GM23338 (cell line): Measurements from ENCODE around the gene UBE2D3. TPM values are rescaled to one million over a fixed set of nuclear protein-coding genes. Genes with fewer than 3 reads are reported as not detected.

Experiments used
- ATAC-seq: fragments of 200-7000 bp; cut with Tn5 transposase; 3 replicates; pipeline ENCODE4 v1.9.1; 2020
- DNase-seq: peaks from one replicate; pipeline ENCODE4 v3.0.0-alpha.2; 2015; ENCODE audit warnings: low spot score
- H2AFZ ChIP-seq: fragments of 200-600 bp; sonication (generic); 2 replicates; pipeline ENCODE4 v1.8.0; 2016; ENCODE audit warnings: antibody characterized with exemption, mild to moderate bottlenecking, moderate library complexity
- H3F3A ChIP-seq: fragments of 200-600 bp; sonication (generic); replicated peaks from 2 replicates; pipeline ENCODE4 v1.8.0; 2017; ENCODE audit warnings: antibody characterized with exemption, mixed run types, low read depth
- H3K27ac ChIP-seq: fragments of 200-600 bp; sonication (generic); 2 replicates; pipeline ENCODE4 v1.6.1; 2016; ENCODE audit warnings: low read depth
- H3K27me3 ChIP-seq: fragments of 200-600 bp; sonication (generic); 2 replicates; pipeline ENCODE4 v1.8.0; 2016; ENCODE audit warnings: mild to moderate bottlenecking, mixed run types, moderate library complexity; ENCODE audit not compliant: insufficient read depth
- H3K36me3 ChIP-seq: fragments of 200-600 bp; sonication (generic); 2 replicates; pipeline ENCODE4 v1.8.0; 2016; ENCODE audit warnings: mild to moderate bottlenecking; ENCODE audit not compliant: insufficient read depth
- H3K4me1 ChIP-seq: fragments of 200-600 bp; sonication (generic); 2 replicates; pipeline ENCODE4 v1.8.0; 2016; ENCODE audit warnings: mild to moderate bottlenecking, moderate library complexity; ENCODE audit not compliant: insufficient read depth
- H3K4me2 ChIP-seq: fragments of 200-600 bp; sonication (generic); 2 replicates; pipeline ENCODE4 v1.7.1; 2017; ENCODE audit warnings: mixed run types
- H3K4me3 ChIP-seq: fragments of 200-600 bp; sonication (generic); 2 replicates; pipeline ENCODE4 v1.6.1; 2016; ENCODE audit warnings: mixed run types
- H3K79me2 ChIP-seq: fragments of 200-600 bp; sonication (generic); replicated peaks from 2 replicates; pipeline ENCODE4 v1.8.0; 2017; ENCODE audit warnings: mild to moderate bottlenecking; ENCODE audit not compliant: insufficient read depth
- H3K9me2 ChIP-seq: fragments of 200-600 bp; sonication (generic); 2 replicates; pipeline ENCODE4 v1.8.0; 2017; ENCODE audit not compliant: insufficient read depth
- H4K20me1 ChIP-seq: fragments of 200-600 bp; sonication (generic); replicated peaks from 2 replicates; pipeline ENCODE4 v1.8.0; 2017; ENCODE audit warnings: mild to moderate bottlenecking; ENCODE audit not compliant: insufficient read depth
- H3K27ac Mint-ChIP-seq: 2 replicates; pipeline ENCODE4 v1.8.0; 2020; ENCODE audit warnings: inconsistent platforms, mild to moderate bottlenecking, moderate library complexity, mixed read lengths
- H3K27me3 Mint-ChIP-seq: 3 replicates; pipeline ENCODE4 v1.8.0; 2022; ENCODE audit warnings: low read depth, mild to moderate bottlenecking, moderate library complexity, mixed read lengths, inconsistent platforms; ENCODE audit not compliant: insufficient read depth, poor library complexity
- H3K36me3 Mint-ChIP-seq: 3 replicates; pipeline ENCODE4 v1.8.0; 2021; ENCODE audit warnings: low read depth, mild to moderate bottlenecking, inconsistent platforms, moderate library complexity, mixed read lengths
- H3K4me1 Mint-ChIP-seq: 3 replicates; pipeline ENCODE4 v1.8.0; 2020; ENCODE audit warnings: mild to moderate bottlenecking, inconsistent platforms, mixed read lengths
- H3K4me3 Mint-ChIP-seq: 3 replicates; pipeline ENCODE4 v1.8.0; 2021; ENCODE audit warnings: moderate library complexity, mild to moderate bottlenecking, inconsistent platforms, mixed read lengths
- H3K9me3 Mint-ChIP-seq: 3 replicates; pipeline ENCODE4 v1.8.0; 2020; ENCODE audit warnings: moderate library complexity, mild to moderate bottlenecking, inconsistent platforms, mixed read lengths
- CREB1 ChIP-seq: fragments of 250-450 bp; sonication (Bioruptor Pico); IDR thresholded peaks from 2 replicates; pipeline ENCODE4 v1.5.0; 2020; ENCODE audit warnings: low read depth, mild to moderate bottlenecking, moderate library complexity
- ETS1 ChIP-seq: IDR thresholded peaks from 2 replicates; pipeline ENCODE4 v1.6.1; 2016; ENCODE audit warnings: antibody characterized with exemption
- EZH2 ChIP-seq: fragments of 200-600 bp; sonication (generic); IDR thresholded peaks from one replicate; pipeline ENCODE4 v1.8.0; 2017; ENCODE audit warnings: antibody characterized with exemption, mild to moderate bottlenecking, low read depth; ENCODE audit not compliant: unreplicated experiment
- POLR2AphosphoS5 ChIP-seq: IDR thresholded peaks from 2 replicates; pipeline ENCODE4 v1.6.1; 2016; ENCODE audit warnings: antibody characterized with exemption, low read depth
- ZNF114 ChIP-seq: fragments of 250-450 bp; sonication (Bioruptor Pico); IDR thresholded peaks from 2 replicates; pipeline ENCODE4 v1.5.0; 2020; ENCODE audit warnings: mild to moderate bottlenecking, moderate library complexity
- ZNF462 ChIP-seq: fragments of 250-450 bp; sonication (Bioruptor Pico); IDR thresholded peaks from 2 replicates; pipeline ENCODE4 v1.5.0; 2020; ENCODE audit warnings: mild to moderate bottlenecking, moderate library complexity
- polyA plus RNA-seq: library from polyadenylated mRNA; unstranded; fragments of >200 nt; fragmentation: Nextera tagmentation; extraction: Ambion mirVana; gene quantifications from 2 replicates; pipeline ENCODE4 v1.2.1, GENCODE V29; 2016
- total RNA-seq: library from RNA; depleted of rRNA; stranded (reverse); fragments of >200 nt; shearing (Covaris generic); gene quantifications from 2 replicates; pipeline ENCODE4 v1.2.3, GENCODE V29; 2014

The UBE2D3 gene
- total and polyA plus RNA-seq, 2 experiments from 2014 or later, result 250 to 498 TPM

GRCh38 chr4:102836596-102836995 is 9.2 kb upstream of the UBE2D3 start (continued):
- TF ChIP-seq ZNF462 (CRISPR knock-in tag), result no peak
- TF ChIP-seq ZNF114 (CRISPR knock-in tag), result no peak

- Histone ChIP-seq H3K27me3 (no peaks in the 10 kb centered on the region), H2AFZ (no peak overlapping the region), H3K36me3 (no peaks in the 10 kb centered on the region), H4K20me1 (no peaks in the 10 kb centered on the region), H3K4me3 (no peak overlapping the region), H3K9me2 (no peaks in the 10 kb centered on the region), H3F3A (peaks cover 4% of the 10 kb centered on the region; the same call in 1 of the 2 replicates), H3K4me1 (peaks cover 42% of the 10 kb centered on the region), H3K4me2 (no peak overlapping the region), H3K27ac (no peak overlapping the region), H3K79me2 (peaks cover 26% of the 10 kb centered on the region)
- H3K27ac Mint-ChIP-seq, result no peak overlapping the region
- ATAC-seq, result no peak
- H3K36me3 Mint-ChIP-seq, result no peaks in the 10 kb centered on the region
- no peaks in the 10 kb centered on the region for H3K9me3 Mint-ChIP-seq
- peaks cover 33% of the 10 kb centered on the region for H3K4me1 Mint-ChIP-seq
- peaks cover 12% of the 10 kb centered on the region for H3K27me3 Mint-ChIP-seq
- DNase-seq, result no peak
- TF ChIP-seq POLR2AphosphoS5, result no peak
- no peak for TF ChIP-seq EZH2
- no peak for TF ChIP-seq ZNF462 (CRISPR knock-in tag)
- TF ChIP-seq CREB1, result no peak
- TF ChIP-seq ETS1, result no peak
- no peak overlapping the region for H3K4me3 Mint-ChIP-seq
These were observed 5.3 kb upstream of the UBE2D3 start for GRCh38 chr4:102832667-102833066.
